HepG2 (cell line): ENCODE data around the gene SDR39U1. TPM values are rescaled to one million over a fixed set of nuclear protein-coding genes. Genes with fewer than 3 reads are reported as not detected.

Experiments used
- ARID2 ChIP-seq: sonication (generic); formaldehyde crosslinking; IDR thresholded peaks from 2 replicates; pipeline ENCODE4 v1.8.1; 2022; ENCODE audit warnings: mild to moderate bottlenecking, missing genetic modification reagents, borderline replicate concordance
- HOXA7 ChIP-seq: sonication (generic); formaldehyde crosslinking; IDR thresholded peaks from 2 replicates; pipeline ENCODE4 v1.8.1; 2022; ENCODE audit warnings: mild to moderate bottlenecking, missing genetic modification reagents, moderate library complexity
- MTF2 ChIP-seq: sonication (generic); formaldehyde crosslinking; IDR thresholded peaks from 2 replicates; pipeline ENCODE4 v1.5.0; 2020; ENCODE audit warnings: missing genetic modification reagents, borderline replicate concordance
- RARA ChIP-seq: IDR thresholded peaks from 2 replicates; pipeline ENCODE4 v1.6.1; 2016; ENCODE audit warnings: missing genetic modification reagents, missing compliant biosample characterization
- RBM22 ChIP-seq: fragments of 200-400 bp; formaldehyde crosslinking; optimal IDR thresholded peaks from 2 replicates; pipeline ENCODE3; 2017; ENCODE audit warnings: mild to moderate bottlenecking, low read length, moderate library complexity
- REL ChIP-seq: sonication (generic); formaldehyde crosslinking; conservative IDR thresholded peaks from 2 replicates; pipeline ENCODE4 v1.8.0; 2022; ENCODE audit warnings: mild to moderate bottlenecking, missing genetic modification reagents, moderate library complexity
- STAT5B ChIP-seq: sonication (generic); formaldehyde crosslinking; IDR thresholded peaks from 2 replicates; pipeline ENCODE4 v1.4.0; 2020; ENCODE audit warnings: missing genetic modification reagents
- TCF12 ChIP-seq, 2 experiments: fragments of 450-650 bp in 1 of 2; sonication (generic) in 1 of 2; formaldehyde crosslinking in 1 of 2; IDR thresholded peaks; 2 replicates each; pipeline versions ENCODE4 v1.6.1 to v1.8.0; 2017 to 2022; ENCODE audit warnings: antibody characterized with exemption in 1 of 2, mild to moderate bottlenecking in 1 of 2, missing genetic modification reagents in 1 of 2, moderate library complexity in 1 of 2
- ZNF225 ChIP-seq: sonication (generic); formaldehyde crosslinking; IDR thresholded peaks from 2 replicates; pipeline ENCODE4 v1.4.0; 2020; ENCODE audit warnings: mild to moderate bottlenecking, missing genetic modification reagents
- ZNF234 ChIP-seq: sonication (generic); formaldehyde crosslinking; conservative IDR thresholded peaks from 2 replicates; pipeline ENCODE4 v1.5.1; 2020; ENCODE audit warnings: mild to moderate bottlenecking, missing genetic modification reagents
- ZNF605 ChIP-seq: sonication (generic); formaldehyde crosslinking; IDR thresholded peaks from 2 replicates; pipeline ENCODE4 v1.8.0; 2022; ENCODE audit warnings: mild to moderate bottlenecking, missing genetic modification reagents
- ZNF776 ChIP-seq: sonication (generic); formaldehyde crosslinking; IDR thresholded peaks from 2 replicates; pipeline ENCODE4 v1.4.0; 2020; ENCODE audit warnings: mild to moderate bottlenecking, missing genetic modification reagents
- polyA plus RNA-seq, 8 experiments: library from polyadenylated mRNA; depleted of rRNA in 3 of 8; stranded (reverse) in 7 of 8; unstranded in 1 of 8; fragments of >200 nt; fragmentation: Illumina TruSeq in 4 of 8; extraction: Trizol in 4 of 8; gene quantifications; 2 replicates each; pipeline versions ENCODE4 v1.2.1 to v1.2.3, GENCODE V29; 2011 to 2016; ENCODE audit warnings: low read depth in 4 of 8, missing spikeins in 1 of 8, mixed read lengths in 1 of 8; ENCODE audit not compliant: insufficient read depth in 1 of 8
- total RNA-seq, 5 experiments: library from RNA; depleted of rRNA; stranded (reverse); fragments of >200 nt; fragmentation: Illumina TruSeq; extraction: Trizol; gene quantifications; 2 replicates each; pipeline ENCODE4 v1.2.3, GENCODE V29; 2016; ENCODE audit warnings: low read depth in 1 of 5
- TF ChIP-seq, protein P1 (sequence below): sonication (generic); formaldehyde crosslinking; IDR thresholded peaks from 2 replicates; pipeline ENCODE4 v1.4.0; 2020; ENCODE audit warnings: mild to moderate bottlenecking, missing genetic modification reagents
- TF ChIP-seq, protein P2 (sequence below): sonication (generic); formaldehyde crosslinking; IDR thresholded peaks from 2 replicates; pipeline ENCODE4 v1.8.0; 2022; ENCODE audit warnings: missing genetic modification reagents, mild to moderate bottlenecking, borderline replicate concordance
- TF ChIP-seq, protein P3 (sequence below): sonication (generic); formaldehyde crosslinking; IDR thresholded peaks from 2 replicates; pipeline ENCODE4 v1.4.0; 2020; ENCODE audit warnings: missing genetic modification reagents

Gene SDR39U1
- total and polyA plus RNA-seq, 2 of the 13 experiments (the other 11 are each of a cell fraction or from before 2014, with no cell fraction given): 34.4 to 129 TPM

DNA sequence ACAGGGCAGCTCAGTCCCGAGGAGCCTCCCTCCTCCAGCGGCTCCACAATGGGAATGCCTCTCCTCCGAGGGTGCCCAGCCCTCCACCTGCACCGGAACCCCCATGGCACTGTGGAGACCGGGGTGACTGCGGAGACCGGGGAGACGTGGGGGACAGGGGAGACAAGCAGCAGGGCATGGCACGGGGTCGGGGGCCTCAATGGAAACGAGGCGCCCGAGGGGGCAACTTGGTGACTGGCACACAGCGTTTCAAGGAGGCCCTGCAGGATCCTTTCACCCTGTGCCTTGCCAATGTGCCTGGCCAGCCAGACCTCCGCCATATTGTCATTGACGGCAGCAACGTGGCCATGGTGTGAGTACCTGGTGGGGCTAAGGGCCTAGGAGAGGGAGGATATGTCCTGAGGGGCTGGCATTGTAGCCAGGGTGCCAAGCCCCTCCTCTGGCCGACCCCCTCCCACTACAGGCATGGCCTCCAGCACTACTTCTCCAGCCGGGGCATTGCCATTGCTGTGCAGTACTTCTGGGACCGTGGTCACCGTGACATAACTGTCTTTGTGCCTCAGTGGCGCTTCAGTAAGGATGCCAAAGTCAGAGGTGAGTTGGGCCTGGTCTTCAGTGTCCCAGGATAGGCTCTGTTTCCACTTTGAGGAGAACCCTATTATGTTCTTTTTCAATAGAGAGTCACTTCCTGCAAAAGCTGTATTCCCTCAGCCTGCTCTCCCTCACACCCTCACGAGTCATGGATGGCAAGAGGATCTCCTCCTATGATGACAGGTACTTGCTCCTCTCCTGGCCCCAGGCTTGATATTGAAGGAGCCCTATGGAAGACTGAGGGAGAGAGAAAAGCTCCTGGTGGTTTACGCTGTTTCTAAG lies 10.1 kb downstream of the SDR39U1 start (continued):
- TF ChIP-seq, protein P1, sequence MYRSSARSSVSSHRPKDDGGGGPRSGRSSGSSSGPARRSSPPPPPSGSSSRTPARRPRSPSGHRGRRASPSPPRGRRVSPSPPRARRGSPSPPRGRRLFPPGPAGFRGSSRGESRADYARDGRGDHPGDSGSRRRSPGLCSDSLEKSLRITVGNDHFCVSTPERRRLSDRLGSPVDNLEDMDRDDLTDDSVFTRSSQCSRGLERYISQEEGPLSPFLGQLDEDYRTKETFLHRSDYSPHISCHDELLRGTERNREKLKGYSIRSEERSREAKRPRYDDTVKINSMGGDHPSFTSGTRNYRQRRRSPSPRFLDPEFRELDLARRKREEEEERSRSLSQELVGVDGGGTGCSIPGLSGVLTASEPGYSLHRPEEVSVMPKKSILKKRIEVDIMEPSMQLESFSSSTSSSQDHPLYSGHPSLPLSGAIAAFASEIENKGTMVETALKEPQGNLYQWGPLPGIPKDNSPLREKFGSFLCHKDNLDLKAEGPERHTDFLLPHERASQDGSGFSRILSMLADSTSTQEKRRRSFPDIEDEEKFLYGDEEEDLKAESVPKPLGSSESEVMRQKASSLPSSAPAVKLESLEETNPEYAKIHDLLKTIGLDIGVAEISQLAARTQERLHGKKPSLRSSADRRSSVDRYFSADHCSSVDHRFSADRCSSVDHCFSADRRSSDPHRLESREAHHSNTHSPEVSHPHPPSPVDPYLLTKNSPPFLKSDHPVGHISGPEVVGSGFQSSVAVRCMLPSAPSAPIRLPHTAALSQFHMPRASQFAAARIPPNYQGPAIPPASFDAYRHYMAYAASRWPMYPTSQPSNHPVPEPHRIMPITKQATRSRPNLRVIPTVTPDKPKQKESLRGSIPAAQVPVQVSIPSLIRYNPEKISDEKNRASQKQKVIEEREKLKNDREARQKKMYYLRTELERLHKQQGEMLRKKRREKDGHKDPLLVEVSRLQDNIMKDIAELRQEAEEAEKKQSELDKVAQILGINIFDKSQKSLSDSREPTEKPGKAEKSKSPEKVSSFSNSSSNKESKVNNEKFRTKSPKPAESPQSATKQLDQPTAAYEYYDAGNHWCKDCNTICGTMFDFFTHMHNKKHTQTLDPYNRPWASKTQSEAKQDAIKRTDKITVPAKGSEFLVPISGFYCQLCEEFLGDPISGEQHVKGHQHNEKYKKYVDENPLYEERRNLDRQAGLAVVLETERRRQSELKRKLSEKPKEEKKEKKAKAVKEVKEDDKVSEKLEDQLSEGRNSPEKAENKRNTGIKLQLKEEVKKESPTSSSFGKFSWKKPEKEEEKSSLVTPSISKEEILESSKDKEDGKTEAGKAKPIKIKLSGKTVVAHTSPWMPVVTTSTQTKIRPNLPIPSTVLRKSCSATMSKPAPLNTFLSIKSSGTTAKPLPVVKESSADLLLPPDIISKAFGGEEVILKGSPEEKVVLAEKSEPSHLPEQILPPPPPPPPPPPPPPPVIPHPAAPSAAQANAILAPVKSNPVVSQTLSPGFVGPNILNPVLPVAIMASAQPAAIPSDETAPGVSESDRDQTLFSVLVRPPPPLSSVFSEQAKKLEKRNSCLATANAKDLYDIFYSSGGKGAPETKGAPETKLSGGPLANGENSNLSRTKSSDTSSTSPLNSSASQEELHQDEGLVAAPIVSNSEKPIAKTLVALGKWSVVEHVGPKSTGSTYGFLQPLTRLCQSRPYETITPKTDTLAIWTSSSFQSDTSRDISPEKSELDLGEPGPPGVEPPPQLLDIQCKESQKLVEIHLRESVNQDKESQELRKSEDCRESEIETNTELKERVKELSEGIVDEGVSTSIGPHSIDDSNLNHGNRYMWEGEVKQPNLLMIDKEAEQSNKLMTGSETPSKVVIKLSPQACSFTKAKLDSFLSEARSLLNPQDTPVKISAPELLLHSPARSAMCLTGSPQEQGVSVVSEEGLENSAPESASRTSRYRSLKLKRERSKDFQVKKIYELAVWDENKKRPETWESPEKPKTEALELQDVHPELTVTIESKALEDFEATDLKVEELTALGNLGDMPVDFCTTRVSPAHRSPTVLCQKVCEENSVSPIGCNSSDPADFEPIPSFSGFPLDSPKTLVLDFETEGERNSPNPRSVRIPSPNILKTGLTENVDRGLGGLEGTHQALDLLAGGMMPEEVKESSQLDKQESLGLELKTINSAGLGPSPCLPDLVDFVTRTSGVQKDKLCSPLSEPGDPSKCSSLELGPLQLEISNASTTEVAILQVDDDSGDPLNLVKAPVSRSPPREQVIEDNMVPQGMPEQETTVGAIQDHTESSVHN (CRISPR knock-in tag): no peak
- TF ChIP-seq RARA (CRISPR knock-in tag): no peak
- no peak for TF ChIP-seq ARID2 (CRISPR knock-in tag)
- TF ChIP-seq RBM22: peak; percentile 84
- TF ChIP-seq, protein P2, sequence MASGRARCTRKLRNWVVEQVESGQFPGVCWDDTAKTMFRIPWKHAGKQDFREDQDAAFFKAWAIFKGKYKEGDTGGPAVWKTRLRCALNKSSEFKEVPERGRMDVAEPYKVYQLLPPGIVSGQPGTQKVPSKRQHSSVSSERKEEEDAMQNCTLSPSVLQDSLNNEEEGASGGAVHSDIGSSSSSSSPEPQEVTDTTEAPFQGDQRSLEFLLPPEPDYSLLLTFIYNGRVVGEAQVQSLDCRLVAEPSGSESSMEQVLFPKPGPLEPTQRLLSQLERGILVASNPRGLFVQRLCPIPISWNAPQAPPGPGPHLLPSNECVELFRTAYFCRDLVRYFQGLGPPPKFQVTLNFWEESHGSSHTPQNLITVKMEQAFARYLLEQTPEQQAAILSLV (CRISPR knock-in tag): 0 out of 2 replicates have a peak, but pooled peaks have one; percentile 24
- no peak for TF ChIP-seq TCF12 (IDR thresholded peaks at IDR 0.05)
- TF ChIP-seq TCF12 (CRISPR knock-in tag; IDR thresholded peaks at IDR 0.05): no peak
- no peak for TF ChIP-seq MTF2
- peak; percentile 28; the same call in 1 of the 2 replicates for TF ChIP-seq ZNF776 (CRISPR knock-in tag)
- TF ChIP-seq, protein P3, sequence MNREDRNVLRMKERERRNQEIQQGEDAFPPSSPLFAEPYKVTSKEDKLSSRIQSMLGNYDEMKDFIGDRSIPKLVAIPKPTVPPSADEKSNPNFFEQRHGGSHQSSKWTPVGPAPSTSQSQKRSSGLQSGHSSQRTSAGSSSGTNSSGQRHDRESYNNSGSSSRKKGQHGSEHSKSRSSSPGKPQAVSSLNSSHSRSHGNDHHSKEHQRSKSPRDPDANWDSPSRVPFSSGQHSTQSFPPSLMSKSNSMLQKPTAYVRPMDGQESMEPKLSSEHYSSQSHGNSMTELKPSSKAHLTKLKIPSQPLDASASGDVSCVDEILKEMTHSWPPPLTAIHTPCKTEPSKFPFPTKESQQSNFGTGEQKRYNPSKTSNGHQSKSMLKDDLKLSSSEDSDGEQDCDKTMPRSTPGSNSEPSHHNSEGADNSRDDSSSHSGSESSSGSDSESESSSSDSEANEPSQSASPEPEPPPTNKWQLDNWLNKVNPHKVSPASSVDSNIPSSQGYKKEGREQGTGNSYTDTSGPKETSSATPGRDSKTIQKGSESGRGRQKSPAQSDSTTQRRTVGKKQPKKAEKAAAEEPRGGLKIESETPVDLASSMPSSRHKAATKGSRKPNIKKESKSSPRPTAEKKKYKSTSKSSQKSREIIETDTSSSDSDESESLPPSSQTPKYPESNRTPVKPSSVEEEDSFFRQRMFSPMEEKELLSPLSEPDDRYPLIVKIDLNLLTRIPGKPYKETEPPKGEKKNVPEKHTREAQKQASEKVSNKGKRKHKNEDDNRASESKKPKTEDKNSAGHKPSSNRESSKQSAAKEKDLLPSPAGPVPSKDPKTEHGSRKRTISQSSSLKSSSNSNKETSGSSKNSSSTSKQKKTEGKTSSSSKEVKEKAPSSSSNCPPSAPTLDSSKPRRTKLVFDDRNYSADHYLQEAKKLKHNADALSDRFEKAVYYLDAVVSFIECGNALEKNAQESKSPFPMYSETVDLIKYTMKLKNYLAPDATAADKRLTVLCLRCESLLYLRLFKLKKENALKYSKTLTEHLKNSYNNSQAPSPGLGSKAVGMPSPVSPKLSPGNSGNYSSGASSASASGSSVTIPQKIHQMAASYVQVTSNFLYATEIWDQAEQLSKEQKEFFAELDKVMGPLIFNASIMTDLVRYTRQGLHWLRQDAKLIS (CRISPR knock-in tag): no peak
- TF ChIP-seq HOXA7: 0 out of 2 replicates have a peak, but pooled peaks have one; percentile 32
- no peak for TF ChIP-seq ZNF225 (CRISPR knock-in tag)
- no peak for TF ChIP-seq ZNF234 (CRISPR knock-in tag)
- no peak for TF ChIP-seq STAT5B (CRISPR knock-in tag)
- peak; percentile 9; the same call in 1 of the 2 replicates for TF ChIP-seq ZNF605 (CRISPR knock-in tag)
- 0 out of 2 replicates have a peak, but pooled peaks have one; percentile 28 for TF ChIP-seq REL
